DMS53 (cell line): ENCODE results near the gene CHRNA4.
"Not testable (repeated sequence)": the region's sequence is repeated elsewhere in the genome, so short reads cannot be mapped to it uniquely, and the experiment has no call there.

Experiments used
- DNase-seq: peaks from one replicate; lab custom pipeline; 2025; lab: John Stamatoyannopoulos, UW

The CHRNA4 gene

GRCh38 chr20:63397946-63398450, 36.8 kb upstream of the CHRNA4 start:
- DNase-seq: no peak

GRCh38 chr20:63397155-63397843, 36.1 kb upstream of the CHRNA4 start:
- no peak for DNase-seq

- DNase-seq: no peak
Observed at GRCh38 chr20:63396300-63396699, 35.2 kb upstream of the CHRNA4 start.

- DNase-seq: no peak
Observed at GRCh38 chr20:63395723-63396122, 34.6 kb upstream of the CHRNA4 start.

GRCh38 chr20:63394920-63395455, 33.8 kb upstream of the CHRNA4 start:
- DNase-seq: no peak

GRCh38 chr20:63394069-63394919, 33.1 kb upstream of the CHRNA4 start:
- DNase-seq: no peak

GRCh38 chr20:63393566-63393965, 32.4 kb upstream of the CHRNA4 start:
- DNase-seq: no peak

- no peak for DNase-seq
Observed at GRCh38 chr20:63392465-63393365, 31.6 kb upstream of the CHRNA4 start.

GRCh38 chr20:63387917-63388316, 26.8 kb upstream of the CHRNA4 start:
- no peak for DNase-seq

- DNase-seq: no peak
Observed at GRCh38 chr20:63387393-63387792, 26.2 kb upstream of the CHRNA4 start.

GRCh38 chr20:63386491-63386890, 25.3 kb upstream of the CHRNA4 start:
- DNase-seq: no peak

GRCh38 chr20:63385819-63386218, 24.7 kb upstream of the CHRNA4 start:
- no peak for DNase-seq

GRCh38 chr20:63384336-63384735, 23.2 kb upstream of the CHRNA4 start:
- no peak for DNase-seq

GRCh38 chr20:63383556-63383955, 22.4 kb upstream of the CHRNA4 start:
- DNase-seq: no peak

- DNase-seq: no peak
Observed at GRCh38 chr20:63382551-63383300, 21.6 kb upstream of the CHRNA4 start.

GRCh38 chr20:63381781-63382431, 20.8 kb upstream of the CHRNA4 start:
- DNase-seq: no peak

GRCh38 chr20:63380346-63380870, 19.3 kb upstream of the CHRNA4 start:
- no peak for DNase-seq

GRCh38 chr20:63379872-63380271, 18.7 kb upstream of the CHRNA4 start:
- not testable (repeated sequence) for DNase-seq

GRCh38 chr20:63379296-63379695, 18.1 kb upstream of the CHRNA4 start:
- DNase-seq: no peak

- no peak for DNase-seq
Observed at GRCh38 chr20:63378626-63379025, 17.5 kb upstream of the CHRNA4 start.
